Right lobe of liver (tissue), 6 donors: ENCODE results near the gene CYB5RL. TPM values are rescaled to one million over a fixed set of nuclear protein-coding genes. Genes with fewer than 3 reads are reported as not detected.
A peak's percentile ranks its signal among the peaks of the same experiment; 100 is the strongest.

Source experiments
- ATAC-seq, 4 donors: fragments of 200-7000 bp; cut with Tn5 transposase; one replicate each; pipeline ENCODE4 v1.9.1; 2020; ENCODE audit warnings: mild to moderate bottlenecking in 4 of 4, moderate library complexity in 4 of 4
- DNase-seq, 3 donors: peaks; one replicate each; pipeline ENCODE4 v3.0.0-alpha.2; 2020
- H3K27ac ChIP-seq, 3 donors: fragments of 200-600 bp; one replicate each; pipeline ENCODE4 v1.8.0; 2022
- H3K27me3 ChIP-seq, 2 donors: fragments of 200-600 bp; one replicate each; pipeline ENCODE4 v1.8.0; 2022
- H3K36me3 ChIP-seq, 4 donors: fragments of 200-600 bp; sonication (generic) in 1 of 4; one replicate each; pipeline versions ENCODE4 v1.5.1 to v1.8.0; 2017 to 2022; ENCODE audit warnings: control low read depth in 1 of 4
- H3K4me1 ChIP-seq, 4 donors: fragments of 200-600 bp; sonication (generic) in 1 of 4; one replicate each; pipeline versions ENCODE4 v1.5.1 to v1.8.0; 2017 to 2022; ENCODE audit warnings: control low read depth in 1 of 4
- H3K4me3 ChIP-seq, 3 donors: fragments of 200-600 bp; one replicate each; pipeline ENCODE4 v1.8.0; 2022
- H3K9me3 ChIP-seq, 4 donors: fragments of 200-600 bp; sonication (generic) in 1 of 4; one replicate each; pipeline versions ENCODE4 v1.5.1 to v1.8.0; 2017 to 2022; ENCODE audit warnings: control low read depth in 1 of 4
- POLR2A ChIP-seq: fragments of 450-650 bp; IDR thresholded peaks from one replicate; pipeline ENCODE4 v1.6.1; 2017; ENCODE audit warnings: antibody characterized with exemption, mild to moderate bottlenecking
- WGBS: methylation state at CpG from one replicate; pipeline ENCODE4 v1.1.6; 2018; ENCODE audit warnings: low coverage, low lambda C conversion rate; ENCODE audit not compliant: insufficient coverage; ENCODE audit errors: missing lambda C conversion rate; 5-methylcytosine and 5-hydroxymethylcytosine counted together
- intact Hi-C, 2 donors: fragments of 100-400 bp; cut with DNase I; formaldehyde crosslinking; loops; one replicate each; pipeline versions ENCODE4 v1.11.2 to v1.14.1; 2022
- total RNA-seq, 6 experiments: library from RNA; depleted of rRNA in 2 of 6; stranded (reverse); fragments of >200 nt in 2 of 6; fragmentation: NEBNext Ultra II Directional in 3 of 6; extraction: Animal tissue kit (Norgen Biotek cat#: 25700) in 3 of 6; gene quantifications; one replicate each; pipeline versions ENCODE4 v1.1.0 to v1.2.4, GENCODE V29; 2016 to 2023
- TF ChIP-seq, protein P1 (sequence below), 4 donors: fragments of 200-600 bp in 3 of 4; fragments of 450-650 bp in 1 of 4; IDR thresholded peaks; one replicate each; pipeline versions ENCODE4 v1.5.1 to v1.8.0; 2016 to 2022; ENCODE audit warnings: antibody characterized with exemption in 4 of 4, mild to moderate bottlenecking in 2 of 4
- donor health status: DM: no; HTN: yes; CAD: no.
- donor health status: DM: no; HTN: no; CAD: no.
- donor health status: DM: no; HTN: no; CAD: no.
- donor health status: DM: no; HTN: yes; CAD: no.
- donor health status: DM: no; HTN: yes; CAD: no.

The CYB5RL gene
- total RNA-seq, 6 experiments from 2014 or later, result 2.5 to 4.6 (median 3.0) TPM

DNA sequence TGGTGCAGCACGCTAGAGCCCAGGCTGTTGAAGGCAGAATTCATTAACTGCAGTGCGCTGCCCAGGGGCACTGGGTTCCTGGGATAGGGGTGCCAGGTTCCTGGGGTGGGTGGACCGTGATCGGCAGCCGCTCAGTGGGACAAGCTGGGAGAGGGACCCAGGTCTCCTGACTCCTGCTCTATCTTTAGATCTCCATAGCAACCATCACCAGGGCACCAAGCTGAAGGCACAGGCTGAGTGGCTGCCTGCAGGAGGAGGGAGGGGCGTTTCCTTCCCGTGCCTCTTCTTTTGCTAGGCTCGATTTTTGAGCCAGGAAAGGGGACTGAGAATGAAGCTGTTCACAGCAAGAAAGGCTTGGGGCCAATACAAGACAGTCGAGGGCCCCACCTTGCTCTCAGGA, 26.1 kb downstream of the CYB5RL start:
- TF ChIP-seq, protein P1, sequence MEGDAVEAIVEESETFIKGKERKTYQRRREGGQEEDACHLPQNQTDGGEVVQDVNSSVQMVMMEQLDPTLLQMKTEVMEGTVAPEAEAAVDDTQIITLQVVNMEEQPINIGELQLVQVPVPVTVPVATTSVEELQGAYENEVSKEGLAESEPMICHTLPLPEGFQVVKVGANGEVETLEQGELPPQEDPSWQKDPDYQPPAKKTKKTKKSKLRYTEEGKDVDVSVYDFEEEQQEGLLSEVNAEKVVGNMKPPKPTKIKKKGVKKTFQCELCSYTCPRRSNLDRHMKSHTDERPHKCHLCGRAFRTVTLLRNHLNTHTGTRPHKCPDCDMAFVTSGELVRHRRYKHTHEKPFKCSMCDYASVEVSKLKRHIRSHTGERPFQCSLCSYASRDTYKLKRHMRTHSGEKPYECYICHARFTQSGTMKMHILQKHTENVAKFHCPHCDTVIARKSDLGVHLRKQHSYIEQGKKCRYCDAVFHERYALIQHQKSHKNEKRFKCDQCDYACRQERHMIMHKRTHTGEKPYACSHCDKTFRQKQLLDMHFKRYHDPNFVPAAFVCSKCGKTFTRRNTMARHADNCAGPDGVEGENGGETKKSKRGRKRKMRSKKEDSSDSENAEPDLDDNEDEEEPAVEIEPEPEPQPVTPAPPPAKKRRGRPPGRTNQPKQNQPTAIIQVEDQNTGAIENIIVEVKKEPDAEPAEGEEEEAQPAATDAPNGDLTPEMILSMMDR (IDR thresholded peaks at IDR 0.05), result no peak
- no peak for TF ChIP-seq POLR2A
- Histone ChIP-seq H3K4me1 (peaks cover 0 to 12% (median 0%) of the 10 kb centered on the region in 4 donors), H3K36me3 (no peaks in the 10 kb centered on the region), H3K27me3 (no peaks in the 10 kb centered on the region), H3K9me3 (no peaks in the 10 kb centered on the region), H3K27ac (peak overlapping the region in 1 of 3 donors; percentile 61), H3K4me3 (no peak overlapping the region)
- no peak for DNase-seq
- ATAC-seq, result no peak
- intact Hi-C loops, result no loop called here
- WGBS, result no CpG with 5 or more reads among the region's 9 CpGs

DNA sequence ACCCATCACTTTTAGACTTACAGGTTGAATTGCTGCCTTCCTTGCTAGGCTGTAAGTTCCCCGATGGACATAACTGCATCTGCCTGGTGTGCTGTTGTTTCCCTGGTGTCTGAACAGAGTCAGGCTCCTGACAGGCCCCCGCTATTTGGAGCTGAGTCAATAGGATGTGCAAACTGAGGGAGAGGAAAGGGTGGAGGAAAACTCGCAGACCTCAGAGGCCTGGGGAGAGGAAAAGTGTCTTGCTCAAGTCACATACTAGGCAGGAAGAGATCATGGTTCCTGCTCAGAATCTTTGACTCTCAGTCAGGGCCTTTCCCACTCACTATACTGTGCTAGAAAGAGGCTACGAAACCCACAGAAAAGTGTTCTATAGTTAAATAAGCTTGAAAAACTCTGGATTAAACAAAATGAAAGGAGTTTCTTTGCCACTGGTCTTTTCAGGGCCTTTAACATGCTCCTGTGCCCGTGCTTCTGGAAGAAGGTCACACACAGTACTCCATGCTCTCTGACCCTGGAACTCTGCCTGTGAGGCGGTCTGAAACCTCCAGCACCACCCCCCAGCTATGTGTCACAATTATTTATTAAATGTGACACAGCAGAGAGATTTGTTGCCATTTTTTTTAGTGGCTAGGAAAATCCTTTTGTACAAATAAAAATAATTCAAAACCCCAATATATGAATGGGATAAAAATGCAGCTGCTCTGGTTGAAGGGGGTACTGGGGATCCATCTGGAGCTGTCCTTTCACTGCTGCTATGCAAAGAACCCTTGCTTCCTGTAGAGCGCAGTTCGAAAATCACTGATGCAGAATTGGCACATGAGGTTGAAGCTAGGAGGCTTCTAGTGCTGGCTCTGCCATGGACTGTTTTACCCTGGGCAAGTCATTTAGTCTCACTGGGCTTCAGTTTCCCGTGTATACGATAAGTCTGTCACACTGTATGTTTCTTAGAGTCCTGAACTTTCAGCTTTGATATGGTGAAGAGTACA, 26.9 kb downstream of the CYB5RL start:
- no peaks in the 10 kb centered on the region for H3K9me3 ChIP-seq
- peaks cover 0 to 12% (median 0%) of the 10 kb centered on the region in 4 donors for H3K4me1 ChIP-seq
- no peaks in the 10 kb centered on the region for H3K27me3 ChIP-seq
- ATAC-seq (peak; percentile 86 to 96 (median 92)), DNase-seq (peak; percentile 37 to 80 (median 75))
- H3K36me3 ChIP-seq, result no peaks in the 10 kb centered on the region
- 31% methylated on average over 5 of the region's 10 CpGs for WGBS
- H3K27ac ChIP-seq, result peak overlapping the region in 2 of 3 donors; percentile 12 to 61
- intact Hi-C loops, result no loop called here
- H3K4me3 ChIP-seq, result no peak overlapping the region
- no peak for TF ChIP-seq POLR2A
- TF ChIP-seq, protein P1 (IDR thresholded peaks at IDR 0.05), result no peak

DNA sequence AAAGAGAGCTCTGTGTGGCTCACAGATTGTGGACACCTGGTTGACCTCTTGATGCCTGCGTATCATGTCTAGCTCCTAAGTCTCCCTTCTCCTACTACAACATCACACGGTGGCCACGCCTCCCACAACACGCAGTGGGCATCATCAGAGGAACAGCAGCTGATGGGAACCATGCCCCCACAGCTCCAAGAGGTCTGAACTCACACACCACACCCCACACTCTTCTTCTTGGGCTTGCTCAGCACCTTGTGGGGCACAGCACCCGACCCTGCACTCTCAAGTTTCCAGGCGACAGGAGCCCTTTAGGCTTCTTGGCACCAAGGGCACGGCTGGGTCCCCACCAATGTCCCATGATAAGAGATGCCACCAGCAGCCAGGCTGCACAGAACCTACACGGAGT, 28.2 kb downstream of the CYB5RL start:
- H3K9me3 ChIP-seq, result no peaks in the 10 kb centered on the region
- no peak for ATAC-seq
- H3K27me3 ChIP-seq, result no peaks in the 10 kb centered on the region
- no peak for DNase-seq
- intact Hi-C loops, result no loop called here
- TF ChIP-seq, protein P1 (IDR thresholded peaks at IDR 0.05), result no peak
- TF ChIP-seq POLR2A, result no peak
- H3K4me1 ChIP-seq, result peaks cover 0 to 12% (median 0%) of the 10 kb centered on the region in 4 donors
- WGBS, result 85% methylated on average over 5 of the region's 8 CpGs
- no peak overlapping the region for H3K4me3 ChIP-seq
- H3K27ac ChIP-seq, result no peak overlapping the region
- H3K36me3 ChIP-seq, result no peaks in the 10 kb centered on the region

DNA sequence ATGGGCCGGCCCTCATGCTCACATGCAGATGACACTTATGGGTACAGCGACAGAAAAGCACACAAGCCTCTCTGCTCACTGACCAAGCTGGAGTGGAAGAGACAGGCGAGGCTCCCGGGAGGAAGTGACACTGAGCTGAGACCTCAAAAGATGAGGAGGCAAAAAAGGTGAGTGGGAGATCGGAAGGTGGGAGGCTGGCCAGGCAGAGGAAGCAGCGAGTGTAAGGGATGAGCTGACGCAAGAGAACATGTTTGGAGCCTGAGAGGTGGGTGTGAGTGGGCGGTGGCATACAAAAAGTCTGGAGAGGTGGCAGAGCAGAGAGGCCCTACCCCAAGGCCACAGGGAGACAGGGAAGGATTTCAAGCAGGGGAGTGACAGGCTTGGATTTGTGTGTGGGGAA, 28.8 kb downstream of the CYB5RL start:
- no peak for DNase-seq
- H3K9me3 ChIP-seq, result no peaks in the 10 kb centered on the region
- no peak for ATAC-seq
- no peaks in the 10 kb centered on the region for H3K27me3 ChIP-seq
- intact Hi-C loops, result no loop called here
- no peak for TF ChIP-seq POLR2A
- TF ChIP-seq, protein P1 (IDR thresholded peaks at IDR 0.05), result no peak
- peaks cover 0 to 12% (median 0%) of the 10 kb centered on the region in 4 donors for H3K4me1 ChIP-seq
- H3K36me3 ChIP-seq, result no peaks in the 10 kb centered on the region
- 82% methylated on average over 7 of the region's 8 CpGs for WGBS
- no peak overlapping the region for H3K4me3 ChIP-seq
- H3K27ac ChIP-seq, result no peak overlapping the region
